ENCODE results near the gene NDUFA3.

The NDUFA3 gene

GRCh38 chr19:54155694-54156093 is 53.0 kb downstream of the NDUFA3 start:
- H3K4me3 ChIP-seq (ENCODE audit: low read length) = no peak overlapping the region
- TF ChIP-seq ZNF274 (IDR thresholded peaks at IDR 0.05; ENCODE audit: low read depth, low read length) = no peak

GRCh38 chr19:54156490-54156889 is 53.8 kb downstream of the NDUFA3 start:
- no peak overlapping the region for H3K4me3 ChIP-seq (ENCODE audit: low read length)
- TF ChIP-seq ZNF274 (IDR thresholded peaks at IDR 0.05; ENCODE audit: low read depth, low read length) = no peak

GRCh38 chr19:54156953-54157352 is 54.3 kb downstream of the NDUFA3 start:
- TF ChIP-seq ZNF274 (IDR thresholded peaks at IDR 0.05; ENCODE audit: low read depth, low read length) = no peak
- no peak overlapping the region for H3K4me3 ChIP-seq (ENCODE audit: low read length)
